OCI-LY1 (cell line): ENCODE measurements around the gene ASB2.

ENCODE experiments used
- H2AFZ ChIP-seq: fragments of 200-600 bp; sonication (generic), shearing (Covaris generic); 2 replicates; pipeline ENCODE4 v1.6.0; 2014; ENCODE audit warnings: antibody characterized with exemption, mild to moderate bottlenecking, low read length
- H3F3A ChIP-seq: fragments of 200-600 bp; sonication (generic), shearing (Covaris generic); 2 replicates; pipeline ENCODE4 v1.6.0; 2014; ENCODE audit warnings: mild to moderate bottlenecking, antibody characterized with exemption, low read length, moderate library complexity; ENCODE audit not compliant: insufficient read depth
- H3K27ac ChIP-seq: fragments of 200-600 bp; sonication (generic); 2 replicates; pipeline ENCODE4 v1.5.1; 2014; ENCODE audit warnings: low read length, mixed run types, mild to moderate bottlenecking, low read depth; ENCODE audit not compliant: poor library complexity, severe bottlenecking
- H3K27me3 ChIP-seq: fragments of 200-600 bp; sonication (generic); 2 replicates; pipeline ENCODE4 v1.6.0; 2014; ENCODE audit warnings: antibody characterized with exemption, mild to moderate bottlenecking, low read length, moderate library complexity; ENCODE audit not compliant: insufficient read depth
- H3K36me3 ChIP-seq: fragments of 200-600 bp; sonication (generic); 2 replicates; pipeline ENCODE4 v1.6.1; 2014; ENCODE audit warnings: mild to moderate bottlenecking, antibody characterized with exemption, low read length, moderate library complexity, mixed read lengths; ENCODE audit not compliant: insufficient read depth
- H3K4me1 ChIP-seq: fragments of 200-600 bp; sonication (generic); 2 replicates; pipeline ENCODE4 v1.5.1; 2014; ENCODE audit warnings: mild to moderate bottlenecking, low read length, moderate library complexity; ENCODE audit not compliant: insufficient read depth, severe bottlenecking
- H3K4me2 ChIP-seq: fragments of 200-600 bp; sonication (generic), shearing (Covaris generic); 2 replicates; pipeline ENCODE4 v1.6.1; 2014; ENCODE audit warnings: low read length
- H3K4me3 ChIP-seq: fragments of 200-600 bp; sonication (generic); 2 replicates; pipeline ENCODE4 v1.5.1; 2014; ENCODE audit warnings: low read length, low read depth, mild to moderate bottlenecking, mixed read lengths; ENCODE audit not compliant: poor library complexity, severe bottlenecking
- H3K79me2 ChIP-seq: fragments of 200-600 bp; shearing (Covaris generic); 2 replicates; pipeline ENCODE4 v1.6.1; 2016; ENCODE audit warnings: mixed run types, low read length, mixed read lengths; ENCODE audit not compliant: insufficient read depth
- H3K9ac ChIP-seq: fragments of 200-600 bp; sonication (generic), shearing (Covaris generic); 2 replicates; pipeline ENCODE4 v1.6.1; 2014; ENCODE audit warnings: mild to moderate bottlenecking, low read length, mixed read lengths
- H3K9me2 ChIP-seq: fragments of 200-600 bp; sonication (generic), shearing (Covaris generic); 2 replicates; pipeline ENCODE4 v1.6.1; 2014; ENCODE audit warnings: low read depth, mild to moderate bottlenecking, low read length, mixed read lengths
- H3K9me3 ChIP-seq: fragments of 200-600 bp; shearing (Covaris generic); 2 replicates; pipeline ENCODE4 v1.6.1; 2014; ENCODE audit warnings: low read length, mixed read lengths
- H4K20me1 ChIP-seq: fragments of 200-600 bp; sonication (generic), shearing (Covaris generic); 2 replicates; pipeline ENCODE4 v1.6.0; 2016; ENCODE audit warnings: mild to moderate bottlenecking, low read length; ENCODE audit not compliant: insufficient read depth
- CTCF ChIP-seq: fragments of 200-600 bp; sonication (generic), shearing (Covaris generic); IDR thresholded peaks from 2 replicates; pipeline ENCODE4 v1.5.1; 2017; ENCODE audit warnings: mild to moderate bottlenecking, antibody characterized with exemption, low read length, moderate library complexity, mixed read lengths
- EZH2 ChIP-seq: fragments of 200-600 bp; sonication (generic), shearing (Covaris generic); IDR thresholded peaks from 2 replicates; pipeline ENCODE4 v1.8.0; 2017; ENCODE audit warnings: borderline replicate concordance, mixed run types, mild to moderate bottlenecking, antibody characterized with exemption, low read length, moderate library complexity, mixed read lengths

Gene ASB2

GRCh38 chr14:94000267-94000666 is 23.9 kb upstream of the ASB2 start:
- no peaks in the 10 kb centered on the region for H3K9me3 ChIP-seq
- TF ChIP-seq CTCF: no peak
- TF ChIP-seq EZH2: no peak
- H2AFZ ChIP-seq: no peak overlapping the region
- no peaks in the 10 kb centered on the region for H3K27me3 ChIP-seq
- no peak overlapping the region for H3K4me2 ChIP-seq
- H3K9me2 ChIP-seq: no peaks in the 10 kb centered on the region
- H3K9ac ChIP-seq: no peak overlapping the region
- H4K20me1 ChIP-seq: no peaks in the 10 kb centered on the region
- no peak overlapping the region for H3K4me3 ChIP-seq
- no peaks in the 10 kb centered on the region for H3F3A ChIP-seq
- no peaks in the 10 kb centered on the region for H3K36me3 ChIP-seq
- no peaks in the 10 kb centered on the region for H3K79me2 ChIP-seq
- no peak overlapping the region for H3K27ac ChIP-seq
- H3K4me1 ChIP-seq: peaks cover 35% of the 10 kb centered on the region

GRCh38 chr14:93999573-93999972 is 23.2 kb upstream of the ASB2 start:
- Histone ChIP-seq H3K4me1 (peaks cover 32% of the 10 kb centered on the region), H3K9me3 (no peaks in the 10 kb centered on the region), H2AFZ (no peak overlapping the region), H3F3A (no peaks in the 10 kb centered on the region), H3K4me3 (no peak overlapping the region), H3K9me2 (no peaks in the 10 kb centered on the region), H3K9ac (peak overlapping the region; percentile 20; the same call in 1 of the 2 replicates), H3K27ac (peak overlapping the region; percentile 42), H4K20me1 (no peaks in the 10 kb centered on the region), H3K4me2 (no peak overlapping the region; the same call in 1 of the 2 replicates), H3K27me3 (no peaks in the 10 kb centered on the region), H3K36me3 (no peaks in the 10 kb centered on the region), H3K79me2 (no peaks in the 10 kb centered on the region)
- TF ChIP-seq CTCF (peak; percentile 31; the same call in 1 of the 2 replicates), EZH2 (no peak)

GRCh38 chr14:93998871-93999403 is 22.6 kb upstream of the ASB2 start:
- peak overlapping the region; percentile 42 for H3K27ac ChIP-seq
- H3K4me3 ChIP-seq: no peak overlapping the region
- no peak overlapping the region; the same call in 1 of the 2 replicates for H3K4me2 ChIP-seq
- H2AFZ ChIP-seq: no peak overlapping the region
- peak overlapping the region; percentile 20; the same call in 1 of the 2 replicates for H3K9ac ChIP-seq
- H3K27me3 ChIP-seq: no peaks in the 10 kb centered on the region
- peaks cover 32% of the 10 kb centered on the region for H3K4me1 ChIP-seq
- no peaks in the 10 kb centered on the region for H3K9me2 ChIP-seq
- H3K9me3 ChIP-seq: no peaks in the 10 kb centered on the region
- H3K79me2 ChIP-seq: no peaks in the 10 kb centered on the region
- no peaks in the 10 kb centered on the region for H4K20me1 ChIP-seq
- H3K36me3 ChIP-seq: no peaks in the 10 kb centered on the region
- no peaks in the 10 kb centered on the region for H3F3A ChIP-seq
- TF ChIP-seq EZH2 (no peak), CTCF (no peak)
